ENCODE data around the gene TMA7.
"Not testable (repeated sequence)": the region's sequence is repeated elsewhere in the genome, so short reads cannot be mapped to it uniquely, and the experiment has no call there.

TMA7 gene

DNA sequence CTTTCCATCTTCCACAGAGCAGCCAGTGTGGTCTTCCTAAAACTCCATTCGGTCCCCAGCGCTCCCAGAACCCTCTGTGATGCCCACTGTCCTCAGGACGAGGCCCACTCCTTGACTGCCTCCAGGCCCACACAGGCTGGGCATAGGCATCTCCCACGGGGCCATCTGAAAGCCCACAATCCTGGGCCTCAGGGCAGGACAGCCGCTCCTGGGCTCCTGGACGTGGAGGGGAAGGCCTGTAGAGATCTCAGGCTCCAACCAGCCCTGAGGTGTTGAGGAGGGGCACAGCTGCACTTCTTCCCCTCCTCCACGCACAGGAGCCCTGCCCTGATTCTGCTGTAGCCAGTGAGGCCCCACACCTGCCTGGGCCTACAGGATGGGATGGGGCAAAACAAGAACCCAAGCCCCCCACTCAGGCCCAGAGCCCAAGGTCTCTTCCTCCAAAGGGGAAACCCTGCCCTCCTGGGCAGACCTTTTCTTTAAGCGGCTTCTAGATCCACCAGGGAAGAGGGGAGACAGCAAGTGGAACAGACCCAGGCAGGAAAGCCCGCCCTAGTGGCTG is 38.0 kb downstream of the TMA7 start:
- no peak overlapping the region for H3K4me3 ChIP-seq (ENCODE audit: low read depth, low read length)
- TF ChIP-seq, protein P1, sequence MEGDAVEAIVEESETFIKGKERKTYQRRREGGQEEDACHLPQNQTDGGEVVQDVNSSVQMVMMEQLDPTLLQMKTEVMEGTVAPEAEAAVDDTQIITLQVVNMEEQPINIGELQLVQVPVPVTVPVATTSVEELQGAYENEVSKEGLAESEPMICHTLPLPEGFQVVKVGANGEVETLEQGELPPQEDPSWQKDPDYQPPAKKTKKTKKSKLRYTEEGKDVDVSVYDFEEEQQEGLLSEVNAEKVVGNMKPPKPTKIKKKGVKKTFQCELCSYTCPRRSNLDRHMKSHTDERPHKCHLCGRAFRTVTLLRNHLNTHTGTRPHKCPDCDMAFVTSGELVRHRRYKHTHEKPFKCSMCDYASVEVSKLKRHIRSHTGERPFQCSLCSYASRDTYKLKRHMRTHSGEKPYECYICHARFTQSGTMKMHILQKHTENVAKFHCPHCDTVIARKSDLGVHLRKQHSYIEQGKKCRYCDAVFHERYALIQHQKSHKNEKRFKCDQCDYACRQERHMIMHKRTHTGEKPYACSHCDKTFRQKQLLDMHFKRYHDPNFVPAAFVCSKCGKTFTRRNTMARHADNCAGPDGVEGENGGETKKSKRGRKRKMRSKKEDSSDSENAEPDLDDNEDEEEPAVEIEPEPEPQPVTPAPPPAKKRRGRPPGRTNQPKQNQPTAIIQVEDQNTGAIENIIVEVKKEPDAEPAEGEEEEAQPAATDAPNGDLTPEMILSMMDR (IDR thresholded peaks at IDR 0.05; ENCODE audit: borderline replicate concordance, insufficient read depth, low read depth, low read length), result no peak

DNA sequence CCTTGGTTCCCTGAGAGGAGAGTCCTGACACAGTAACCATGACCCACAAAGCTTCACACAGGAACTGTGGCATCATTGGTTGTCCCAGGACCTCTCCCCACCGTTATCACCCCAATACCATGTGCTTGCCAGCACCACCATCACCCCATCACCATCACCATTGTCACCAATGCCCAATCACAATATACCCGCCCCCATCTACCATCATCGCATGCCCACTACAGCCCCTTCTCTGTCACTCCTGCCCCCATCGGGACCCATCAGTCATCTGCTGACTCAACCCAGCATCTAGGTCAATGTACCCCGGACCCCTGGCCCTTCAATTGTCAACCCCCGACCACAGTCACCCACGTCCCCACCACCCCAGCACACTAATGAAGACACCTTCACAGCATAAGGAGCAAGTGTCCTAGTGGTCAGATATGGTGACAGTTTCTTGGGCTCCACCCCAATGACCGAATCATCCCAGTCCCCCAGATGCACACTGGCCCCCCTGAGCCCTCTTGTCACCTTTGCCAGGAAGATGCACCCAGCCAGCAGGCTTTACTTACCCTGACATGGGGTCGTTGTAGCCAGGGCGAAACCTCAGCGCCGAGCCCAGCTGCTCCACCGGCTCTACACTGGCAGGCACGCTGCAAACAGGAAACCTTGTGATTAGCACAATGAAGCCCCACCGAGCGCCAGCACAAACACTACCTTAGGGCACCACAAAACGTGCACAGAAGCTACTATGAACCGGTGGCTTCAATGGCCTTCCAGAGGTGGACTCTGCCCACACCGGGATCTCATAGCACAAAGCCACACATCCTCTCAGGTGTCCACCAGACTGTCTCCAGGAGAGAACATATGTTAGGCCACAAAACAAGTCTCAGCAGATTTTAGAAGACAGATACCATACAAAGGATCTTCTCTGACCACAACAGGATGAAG is 38.8 kb downstream of the TMA7 start:
- TF ChIP-seq, protein P1 (IDR thresholded peaks at IDR 0.05; ENCODE audit: borderline replicate concordance, insufficient read depth, low read depth, low read length), result no peak

DNA sequence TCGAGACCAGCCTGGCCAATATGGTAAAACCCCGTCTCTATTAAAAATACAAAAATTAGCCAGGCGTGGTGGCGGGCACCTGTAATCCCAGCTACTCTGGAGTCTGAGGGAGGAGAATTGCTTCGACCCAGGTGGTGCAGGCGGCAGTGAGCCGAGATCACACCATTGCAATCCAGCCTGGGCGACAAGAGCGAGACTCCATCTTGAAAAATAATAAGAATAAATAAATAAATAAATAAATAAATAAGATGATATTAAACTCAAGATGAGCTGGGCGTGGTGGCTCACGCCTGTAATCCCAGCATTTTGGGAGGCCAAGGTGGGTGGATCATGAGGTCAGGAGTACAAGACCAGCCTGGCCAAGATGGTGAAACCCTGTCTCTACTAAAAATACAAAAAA is 40.8 kb downstream of the TMA7 start:
- H3K4me3 ChIP-seq (ENCODE audit: low read depth, low read length), result not testable (repeated sequence)

More for the DNA sequence above, 38.8 kb downstream of the TMA7 start:
- peak overlapping the region; percentile 11 for H3K4me3 ChIP-seq (ENCODE audit: low read depth, low read length)

DNA sequence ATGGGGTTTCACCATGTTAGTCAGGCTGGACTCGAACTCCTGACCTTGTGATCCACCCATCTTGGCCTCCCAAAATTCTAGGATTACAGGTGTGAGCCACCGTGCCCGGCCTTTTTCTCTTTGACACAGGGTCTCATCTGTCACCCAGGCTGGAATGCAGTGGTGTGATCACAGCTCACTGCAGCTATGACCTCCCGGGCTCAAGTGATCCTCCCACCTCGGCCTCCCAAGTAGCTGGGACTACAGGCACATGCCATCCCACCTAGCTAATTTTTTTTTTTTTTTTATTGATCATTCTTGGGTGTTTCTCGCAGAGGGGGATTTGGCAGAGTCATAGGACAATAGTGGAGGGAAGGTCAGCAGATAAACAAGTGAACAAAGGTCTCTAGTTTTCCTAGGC is 42.8 kb downstream of the TMA7 start:
- H3K4me3 ChIP-seq (ENCODE audit: low read depth, low read length), result not testable (repeated sequence)

DNA sequence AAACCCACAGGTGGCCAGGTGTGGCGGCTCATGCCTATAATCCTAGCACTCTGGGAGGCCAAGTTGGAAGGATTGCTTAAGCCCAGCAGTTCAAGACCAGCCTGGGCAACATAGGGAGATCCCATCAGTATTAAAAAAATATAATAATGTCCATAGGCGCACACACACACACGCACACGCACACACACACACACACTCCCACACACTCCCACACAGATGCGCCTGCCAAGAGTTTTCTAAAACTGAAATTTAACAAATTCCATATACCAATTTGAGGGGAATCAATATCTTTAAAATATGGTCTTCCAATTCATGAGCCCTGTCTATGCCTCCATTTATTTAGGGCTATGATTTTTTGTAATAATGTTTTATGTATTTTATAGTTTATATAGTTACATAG is 46.9 kb downstream of the TMA7 start:
- H3K4me3 ChIP-seq (ENCODE audit: low read depth, low read length), result no peak overlapping the region
- TF ChIP-seq, protein P1 (IDR thresholded peaks at IDR 0.05; ENCODE audit: borderline replicate concordance, insufficient read depth, low read depth, low read length), result no peak

DNA sequence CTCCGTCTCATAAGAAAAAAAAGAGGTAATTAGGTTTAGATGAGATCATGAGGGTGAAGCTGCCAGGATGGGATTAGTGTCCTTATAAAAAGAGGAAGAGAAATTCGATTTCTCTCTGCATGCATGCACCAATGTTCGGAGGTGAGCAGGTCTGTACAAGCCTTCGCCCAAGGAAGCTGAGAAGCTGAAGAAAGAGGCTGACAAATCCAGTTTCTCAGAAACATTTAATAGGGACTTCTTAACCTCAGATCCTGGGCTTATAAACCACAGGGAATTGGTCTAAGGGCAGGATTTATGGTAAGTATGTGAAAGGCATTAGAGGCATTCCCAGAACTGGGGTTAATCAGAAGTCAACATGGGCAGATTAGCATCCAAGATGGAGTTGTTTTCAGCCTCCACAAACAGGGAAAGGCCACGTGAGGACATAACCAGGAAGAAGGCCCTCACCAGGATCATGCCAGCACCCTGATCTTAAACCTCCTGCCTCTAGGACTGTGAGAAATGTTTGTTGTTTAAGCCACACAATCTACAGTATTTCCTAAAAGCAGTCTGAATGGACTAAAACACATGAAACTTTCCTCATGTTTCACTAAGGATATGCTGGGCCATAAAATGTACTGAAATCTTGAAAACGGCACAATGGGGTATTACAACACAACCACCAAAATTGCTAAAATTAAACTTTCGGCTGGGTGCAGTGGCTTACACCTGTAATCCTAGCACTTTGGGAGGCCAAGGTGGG is 52.6 kb downstream of the TMA7 start:
- TF ChIP-seq, protein P1 (IDR thresholded peaks at IDR 0.05; ENCODE audit: borderline replicate concordance, insufficient read depth, low read depth, low read length), result no peak
- no peak overlapping the region for H3K4me3 ChIP-seq (ENCODE audit: low read depth, low read length)

DNA sequence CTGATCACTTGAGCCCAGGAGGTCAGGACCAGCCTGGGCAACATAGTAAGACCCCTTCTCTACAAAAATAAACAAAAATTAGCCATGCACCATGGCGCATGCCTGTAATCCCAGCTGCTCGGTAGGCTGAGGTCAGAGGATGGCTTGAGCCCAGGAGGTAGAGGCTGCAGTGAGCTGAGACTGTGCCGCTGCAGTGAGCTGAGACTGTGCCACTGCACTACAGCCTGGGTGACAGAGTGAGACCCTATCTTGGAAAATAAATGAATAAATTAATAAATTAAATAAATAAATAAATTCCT is 53.1 kb downstream of the TMA7 start:
- no peak overlapping the region for H3K4me3 ChIP-seq (ENCODE audit: low read depth, low read length)
- TF ChIP-seq, protein P1 (IDR thresholded peaks at IDR 0.05; ENCODE audit: borderline replicate concordance, insufficient read depth, low read depth, low read length), result no peak

Data from GM12875 (cell line).